HEK293T (cell line): Measurements from ENCODE around the gene IKZF4.

ENCODE experiments used
- CTCF ChIA-PET: fragments of 350-600 bp; formaldehyde crosslinking; extraction: SDS; loops from one replicate; lab custom pipeline; 2021; ENCODE audit warnings: antibody characterized with exemption, inconsistent platforms; lab: Yijun Ruan, JAX
- POLR2A ChIA-PET: fragments of 350-600 bp; formaldehyde crosslinking; extraction: SDS; loops from one replicate; lab custom pipeline; 2020; ENCODE audit warnings: antibody characterized with exemption, inconsistent platforms; lab: Yijun Ruan, JAX
- DNase-seq: peaks from one replicate; pipeline ENCODE4 v3.0.0; 2012; ENCODE audit warnings: mixed read lengths; ENCODE audit errors: extremely low spot score
- ARNT ChIP-seq: fragments of 450-650 bp; IDR thresholded peaks from 2 replicates; pipeline ENCODE4 v1.6.1; 2017; ENCODE audit warnings: mild to moderate bottlenecking
- BHLHE40 ChIP-seq: fragments of 450-650 bp; IDR thresholded peaks from 2 replicates; pipeline ENCODE4 v1.6.1; 2016; ENCODE audit warnings: mild to moderate bottlenecking, moderate library complexity, borderline replicate concordance
- CTBP1 ChIP-seq: fragments of 450-650 bp; IDR thresholded peaks from 2 replicates; pipeline ENCODE4 v1.6.1; 2016; ENCODE audit warnings: borderline replicate concordance
- ELF4 ChIP-seq: fragments of 450-650 bp; IDR thresholded peaks from 2 replicates; pipeline ENCODE4 v1.6.1; 2017; ENCODE audit warnings: antibody characterized with exemption
- FOXA1 ChIP-seq: fragments of 450-650 bp; IDR thresholded peaks from 2 replicates; pipeline ENCODE4 v1.6.1; 2016; ENCODE audit warnings: mild to moderate bottlenecking
- FOXK2 ChIP-seq: fragments of 450-650 bp; IDR thresholded peaks from 2 replicates; pipeline ENCODE4 v1.6.1; 2016; ENCODE audit warnings: mild to moderate bottlenecking
- FOXM1 ChIP-seq: fragments of 450-650 bp; IDR thresholded peaks from 2 replicates; pipeline ENCODE4 v1.6.1; 2017; ENCODE audit warnings: mild to moderate bottlenecking, borderline replicate concordance
- HDGF ChIP-seq: fragments of 450-650 bp; IDR thresholded peaks from 2 replicates; pipeline ENCODE4 v1.6.1; 2017; ENCODE audit warnings: antibody characterized with exemption, borderline replicate concordance
- L3MBTL2 ChIP-seq: fragments of 450-650 bp; conservative IDR thresholded peaks from 2 replicates; pipeline ENCODE4 v1.6.1; 2016; ENCODE audit warnings: mild to moderate bottlenecking
- LEF1 ChIP-seq: fragments of 450-650 bp; IDR thresholded peaks from 2 replicates; pipeline ENCODE4 v1.6.1; 2017; ENCODE audit warnings: mild to moderate bottlenecking, borderline replicate concordance
- NFRKB ChIP-seq: fragments of 450-650 bp; IDR thresholded peaks from 2 replicates; pipeline ENCODE4 v1.6.1; 2016; ENCODE audit warnings: mild to moderate bottlenecking, moderate library complexity
- SP1 ChIP-seq: fragments of 450-650 bp; IDR thresholded peaks from 2 replicates; pipeline ENCODE4 v1.6.1; 2017
- SUZ12 ChIP-seq: fragments of 450-650 bp; IDR thresholded peaks from 2 replicates; pipeline ENCODE4 v1.6.1; 2016; ENCODE audit warnings: mild to moderate bottlenecking
- TARDBP ChIP-seq: fragments of 450-650 bp; IDR thresholded peaks from 2 replicates; pipeline ENCODE4 v1.6.1; 2016
- ZNF384 ChIP-seq: fragments of 450-650 bp; IDR thresholded peaks from 2 replicates; pipeline ENCODE4 v1.6.1; 2016
- TF ChIP-seq, protein P1 (sequence below): fragments of 450-650 bp; IDR thresholded peaks from 2 replicates; pipeline ENCODE4 v1.6.1; 2016

Gene IKZF4

DNA sequence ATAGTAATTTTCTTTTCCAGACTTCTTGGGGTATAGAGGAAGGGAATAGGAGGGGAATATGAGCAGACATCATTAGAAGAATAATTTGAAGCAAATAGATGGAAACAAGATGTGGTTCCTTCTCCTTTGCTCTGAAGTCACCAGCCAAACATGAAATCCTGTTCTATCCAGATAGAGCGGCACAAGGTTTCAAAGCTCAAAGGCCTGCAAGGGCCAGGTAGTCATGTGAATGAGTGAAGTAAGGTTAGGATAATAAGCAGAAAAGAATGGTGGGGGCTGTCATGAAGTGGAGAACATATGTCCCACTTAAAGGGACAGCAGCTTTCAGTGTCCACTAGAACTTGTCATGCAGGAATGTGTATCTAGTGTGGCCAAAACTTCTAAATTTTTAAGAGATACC is 2.5 kb upstream of the IKZF4 start:
- POLR2A ChIA-PET = interaction anchor here (1.1 to 1.2 kb wide), 2 partner anchors 11 to 45 kb away, joined by 3 read pairs; partner anchors contain the start of gene RAB5B
- TF ChIP-seq SP1 (no peak), SUZ12 (no peak), ARNT (no peak), TARDBP (no peak), LEF1 (no peak), ZNF384 (no peak)
- DNase-seq = no peak
- CTCF ChIA-PET = no interaction called here

- TF ChIP-seq CTBP1 (no peak), NFRKB (no peak), HDGF (no peak), ZNF384 (no peak), FOXA1 (no peak)
- CTCF ChIA-PET = interaction anchor here (1.5 kb wide), 1 partner anchor 26 kb away, joined by 3 read pairs; no protein-coding TSS in a partner anchor
- POLR2A ChIA-PET = no interaction called here
- DNase-seq = no peak
These were observed 1.1 kb downstream of the IKZF4 start for GRCh38 chr12:56021889-56022497.

DNA sequence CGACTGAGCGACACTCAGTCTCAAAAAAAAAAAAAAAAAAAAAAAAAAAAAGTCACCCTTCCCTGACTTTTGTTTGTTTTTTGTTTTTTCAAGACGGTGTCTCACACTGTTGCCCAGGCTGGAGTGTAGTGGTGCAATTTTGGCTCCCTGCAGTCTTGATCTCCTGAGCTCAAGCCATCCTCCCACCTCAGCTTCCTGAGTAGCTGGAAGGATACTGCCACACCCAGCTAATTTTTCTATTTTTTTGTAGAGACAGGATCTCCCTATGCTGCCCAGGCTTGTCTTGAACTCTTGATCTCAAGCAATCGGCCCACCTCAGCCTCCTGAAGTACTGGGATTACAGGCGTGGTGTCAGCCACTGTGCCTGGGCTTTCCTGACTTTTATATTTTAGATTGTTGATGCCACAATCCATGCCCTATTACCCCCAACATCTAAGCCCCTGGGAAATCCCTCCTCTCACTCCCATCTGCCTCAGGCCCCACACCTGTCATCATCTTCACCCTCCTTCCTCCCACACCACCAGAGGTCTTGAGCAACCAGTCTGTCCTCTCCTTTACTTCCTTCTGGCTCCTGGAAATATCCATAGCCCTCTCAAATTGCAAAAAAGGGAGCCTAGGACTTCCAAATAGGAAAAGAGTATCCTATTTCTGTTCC is 7.8 kb downstream of the IKZF4 start:
- DNase-seq = no peak
- TF ChIP-seq FOXK2 (no peak), ARNT (no peak), BHLHE40 (no peak), CTBP1 (no peak), SP1 (no peak), L3MBTL2 (no peak), FOXM1 (no peak), LEF1 (no peak), FOXA1 (no peak)
- TF ChIP-seq, protein P1, sequence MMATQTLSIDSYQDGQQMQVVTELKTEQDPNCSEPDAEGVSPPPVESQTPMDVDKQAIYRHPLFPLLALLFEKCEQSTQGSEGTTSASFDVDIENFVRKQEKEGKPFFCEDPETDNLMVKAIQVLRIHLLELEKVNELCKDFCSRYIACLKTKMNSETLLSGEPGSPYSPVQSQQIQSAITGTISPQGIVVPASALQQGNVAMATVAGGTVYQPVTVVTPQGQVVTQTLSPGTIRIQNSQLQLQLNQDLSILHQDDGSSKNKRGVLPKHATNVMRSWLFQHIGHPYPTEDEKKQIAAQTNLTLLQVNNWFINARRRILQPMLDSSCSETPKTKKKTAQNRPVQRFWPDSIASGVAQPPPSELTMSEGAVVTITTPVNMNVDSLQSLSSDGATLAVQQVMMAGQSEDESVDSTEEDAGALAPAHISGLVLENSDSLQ = no peak
- POLR2A ChIA-PET = interaction anchor here (0.6 to 1.7 kb wide), 4 partner anchors 12 to 89 kb away, joined by 3 to 8 read pairs (median 4); partner anchors contain the start of genes SUOX and ZC3H10
- CTCF ChIA-PET = interaction anchor here (0.6 to 2.0 kb wide), 4 partner anchors 8 to 54 kb away, joined by 3 to 21 read pairs (median 8); partner anchors contain the start of genes IKZF4 and RAB5B

- CTCF ChIA-PET = interaction anchor here (0.6 to 2.0 kb wide), 10 partner anchors 8 to 99 kb away, joined by 3 to 21 read pairs (median 4); partner anchors contain the start of genes IKZF4 and RAB5B
These were observed 8.3 kb downstream of the IKZF4 start for GRCh38 chr12:56029166-56029519.

GRCh38 chr12:56029666-56030293 is 8.9 kb downstream of the IKZF4 start:
- POLR2A ChIA-PET = interaction anchor here (0.6 to 1.7 kb wide), 8 partner anchors 11 to 122 kb away, joined by 3 to 8 read pairs (median 4); partner anchors contain the start of genes RAB5B, SUOX and ZC3H10
- peak; percentile 63 for DNase-seq
- CTCF ChIA-PET = interaction anchor here (0.6 to 2.0 kb wide), 11 partner anchors 9 to 100 kb away, joined by 3 to 21 read pairs (median 4); partner anchors contain the start of genes IKZF4, RAB5B and SUOX
- TF ChIP-seq TARDBP (no peak), ARNT (no peak), ELF4 (no peak), BHLHE40 (no peak), SP1 (no peak), SUZ12 (no peak), HDGF (no peak)
- TF ChIP-seq, protein P1 = no peak

More at GRCh38 chr12:56029166-56029519, 8.3 kb downstream of the IKZF4 start:
- POLR2A ChIA-PET = interaction anchor here (0.6 to 1.7 kb wide), 7 partner anchors 11 to 123 kb away, joined by 3 to 8 read pairs (median 3); partner anchors contain the start of genes SUOX and ZC3H10
- TF ChIP-seq, protein P1 = no peak
- no peak for TF ChIP-seq SP1
- no peak for TF ChIP-seq NFRKB
- TF ChIP-seq FOXM1 = no peak
- no peak for TF ChIP-seq CTBP1
- TF ChIP-seq BHLHE40 = no peak
- TF ChIP-seq SUZ12 = no peak
- TF ChIP-seq HDGF = no peak
- no peak for TF ChIP-seq L3MBTL2
- TF ChIP-seq LEF1 = no peak
- no peak for TF ChIP-seq TARDBP
- no peak for DNase-seq

DNA sequence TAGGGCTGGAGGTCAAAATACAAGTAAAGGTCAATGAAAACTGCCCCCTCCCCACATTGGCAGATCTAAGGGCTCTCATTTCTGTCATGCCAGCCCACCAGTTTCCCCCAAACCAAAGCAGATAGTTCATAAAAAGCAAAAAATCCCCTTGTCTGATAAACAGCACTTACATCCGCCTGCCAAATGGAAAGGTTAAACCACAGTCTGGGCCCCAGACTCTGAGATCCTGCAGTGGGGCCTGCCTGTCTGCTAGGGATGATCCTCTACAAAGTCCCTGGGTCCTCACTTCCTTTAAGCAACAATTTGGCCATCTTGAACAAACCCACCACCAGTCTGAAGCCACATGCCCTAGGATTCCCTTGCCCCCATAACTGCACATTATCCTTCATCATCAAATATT is 11.1 kb downstream of the IKZF4 start:
- CTCF ChIA-PET = interaction anchor here (0.5 kb wide), 1 partner anchor 209 kb away, joined by 3 read pairs; no protein-coding TSS in a partner anchor
- POLR2A ChIA-PET = no interaction called here

More for the DNA sequence above, 11.1 kb downstream of the IKZF4 start:
- DNase-seq = no peak
- no peak for TF ChIP-seq CTBP1
- no peak for TF ChIP-seq FOXM1
- TF ChIP-seq, protein P1 = no peak
- TF ChIP-seq TARDBP = no peak
- TF ChIP-seq ZNF384 = no peak
- no peak for TF ChIP-seq L3MBTL2
- TF ChIP-seq LEF1 = no peak
- TF ChIP-seq SUZ12 = no peak
- no peak for TF ChIP-seq ARNT
- no peak for TF ChIP-seq BHLHE40
- TF ChIP-seq FOXK2 = no peak
- no peak for TF ChIP-seq ELF4
- no peak for TF ChIP-seq FOXA1
- no peak for TF ChIP-seq SP1
- TF ChIP-seq HDGF = no peak
- TF ChIP-seq NFRKB = no peak
